NT2/D1 (cell line): ENCODE measurements around the gene BMPR1B.

Source experiments
- SUZ12 ChIP-seq: IDR thresholded peaks from 2 replicates; pipeline ENCODE4 v1.6.1; 2011; ENCODE audit not compliant: insufficient read length, insufficient read depth; ENCODE audit errors: extremely low read depth
- YY1 ChIP-seq: IDR thresholded peaks from 2 replicates; pipeline ENCODE4 v1.6.1; 2011; ENCODE audit not compliant: insufficient read length, insufficient read depth
- ZNF274 ChIP-seq: IDR thresholded peaks from 2 replicates; pipeline ENCODE4 v1.6.1; 2011; ENCODE audit warnings: mild to moderate bottlenecking, low read depth, low read length

DNA sequence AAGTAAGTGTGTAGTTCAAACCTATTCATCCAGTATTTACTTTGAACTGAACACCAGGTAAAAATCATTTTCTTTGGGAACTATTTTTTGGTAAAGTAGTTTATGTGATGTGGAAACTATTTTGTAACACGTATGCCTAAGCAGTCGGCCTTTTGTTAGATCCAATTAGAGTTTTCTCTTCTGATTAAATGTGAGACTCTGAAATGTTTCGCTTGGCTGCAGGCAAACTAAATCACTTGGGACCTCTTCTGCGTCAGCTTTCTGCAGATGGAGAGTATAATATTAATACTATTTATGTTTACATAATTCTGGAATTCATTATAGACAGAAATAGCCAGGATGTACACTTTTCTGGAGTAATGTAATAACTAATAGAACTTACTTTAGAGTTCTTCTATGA, 46.9 kb downstream of the BMPR1B start:
- TF ChIP-seq ZNF274 = no peak
- TF ChIP-seq YY1 = no peak
- no peak for TF ChIP-seq SUZ12
